Measurements from ENCODE around the gene HFE. TPM values are rescaled to one million over a fixed set of nuclear protein-coding genes. Genes with fewer than 3 reads are reported as not detected.
A peak's percentile ranks its signal among the peaks of the same experiment; 100 is the strongest.

HFE gene
- total and polyA plus RNA-seq, 2 of the 13 experiments (the other 11 are each of a cell fraction or from before 2014, with no cell fraction given): 3.7 to 6.3 TPM

- no peak; the same call in 1 of the 2 replicates for TF ChIP-seq PRDM10 (CRISPR knock-in tag; IDR thresholded peaks at IDR 0.05; ENCODE audit: low read depth)
- TF ChIP-seq MYNN (CRISPR knock-in tag; IDR thresholded peaks at IDR 0.05; ENCODE audit: low read depth): 0 out of 2 replicates have a peak, but pooled peaks have one; percentile 62
- TF ChIP-seq PCBP1 (IDR thresholded peaks at IDR 0.05; ENCODE audit: borderline replicate concordance, low read depth, low read length): peak; percentile 94
- TF ChIP-seq KIAA2018 (CRISPR knock-in tag; IDR thresholded peaks at IDR 0.05; ENCODE audit: borderline replicate concordance): peak; percentile 96; the same call in 1 of the 2 replicates
- TF ChIP-seq BCLAF1 (IDR thresholded peaks at IDR 0.05): no peak
- TF ChIP-seq KAT8 (CRISPR knock-in tag; IDR thresholded peaks at IDR 0.05): peak; percentile 91
- TF ChIP-seq GPN1 (CRISPR knock-in tag; IDR thresholded peaks at IDR 0.05; ENCODE audit: borderline replicate concordance): 0 out of 2 replicates have a peak, but pooled peaks have one; percentile 60
- no peak for TF ChIP-seq KAT2B (IDR thresholded peaks at IDR 0.05; ENCODE audit: borderline replicate concordance, low read depth, low read length)
- peak; percentile 66 for TF ChIP-seq RARA (CRISPR knock-in tag; IDR thresholded peaks at IDR 0.05)
- peak; percentile 93 for TF ChIP-seq NRL (CRISPR knock-in tag; IDR thresholded peaks at IDR 0.05; ENCODE audit: borderline replicate concordance)
- TF ChIP-seq ZNF616 (CRISPR knock-in tag; IDR thresholded peaks at IDR 0.05; ENCODE audit: low read depth): no peak
These were observed 16.7 kb downstream of the HFE start (continued) for GRCh38 chr6:26103770-26104456.
